ENCODE measurements around the gene SPATA13.

DNA sequence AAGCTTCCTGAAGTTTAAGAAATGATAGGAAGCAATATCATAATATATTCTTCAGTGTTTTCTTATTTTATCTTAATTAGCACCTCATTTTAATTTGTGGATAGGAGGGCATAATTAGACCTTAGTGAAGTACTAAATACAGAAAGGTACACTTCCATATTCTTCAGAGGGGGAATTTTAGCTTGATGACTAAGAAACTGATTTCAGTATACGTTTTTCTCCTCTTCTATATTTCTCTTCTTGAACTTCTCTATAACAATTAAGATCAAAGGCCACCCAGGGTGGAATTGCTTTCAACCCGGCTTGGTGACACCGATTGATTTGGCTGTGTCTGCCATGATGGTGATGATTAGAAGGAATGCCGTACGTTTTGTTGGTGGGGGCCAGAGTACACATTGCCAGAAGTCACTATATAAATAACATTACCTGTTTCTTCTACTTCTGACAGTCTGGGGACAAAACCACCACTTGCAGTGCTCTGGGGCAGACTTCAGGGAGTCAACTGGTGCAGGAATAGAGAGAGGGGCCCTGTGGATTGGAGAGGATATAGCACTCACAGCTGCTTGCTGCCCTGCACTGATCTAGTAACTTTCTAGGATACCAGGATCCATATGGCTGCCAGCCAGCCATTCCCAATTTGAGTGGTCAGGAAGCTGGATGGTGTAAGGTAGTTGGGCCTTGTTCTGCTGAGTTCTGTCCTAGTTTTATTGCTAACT lies 73.8 kb downstream of the SPATA13 start:
- TF ChIP-seq, protein P1, sequence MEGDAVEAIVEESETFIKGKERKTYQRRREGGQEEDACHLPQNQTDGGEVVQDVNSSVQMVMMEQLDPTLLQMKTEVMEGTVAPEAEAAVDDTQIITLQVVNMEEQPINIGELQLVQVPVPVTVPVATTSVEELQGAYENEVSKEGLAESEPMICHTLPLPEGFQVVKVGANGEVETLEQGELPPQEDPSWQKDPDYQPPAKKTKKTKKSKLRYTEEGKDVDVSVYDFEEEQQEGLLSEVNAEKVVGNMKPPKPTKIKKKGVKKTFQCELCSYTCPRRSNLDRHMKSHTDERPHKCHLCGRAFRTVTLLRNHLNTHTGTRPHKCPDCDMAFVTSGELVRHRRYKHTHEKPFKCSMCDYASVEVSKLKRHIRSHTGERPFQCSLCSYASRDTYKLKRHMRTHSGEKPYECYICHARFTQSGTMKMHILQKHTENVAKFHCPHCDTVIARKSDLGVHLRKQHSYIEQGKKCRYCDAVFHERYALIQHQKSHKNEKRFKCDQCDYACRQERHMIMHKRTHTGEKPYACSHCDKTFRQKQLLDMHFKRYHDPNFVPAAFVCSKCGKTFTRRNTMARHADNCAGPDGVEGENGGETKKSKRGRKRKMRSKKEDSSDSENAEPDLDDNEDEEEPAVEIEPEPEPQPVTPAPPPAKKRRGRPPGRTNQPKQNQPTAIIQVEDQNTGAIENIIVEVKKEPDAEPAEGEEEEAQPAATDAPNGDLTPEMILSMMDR (IDR thresholded peaks at IDR 0.05; ENCODE audit: poor library complexity) = no peak
- TF ChIP-seq EZH2 (IDR thresholded peaks at IDR 0.05; ENCODE audit: borderline replicate concordance) = no peak
